GM21786 (cell line): ENCODE results near the gene TIMM23B.
"Not testable (repeated sequence)": the region's sequence is repeated elsewhere in the genome, so short reads cannot be mapped to it uniquely, and the experiment has no call there.

Experiments
- ATAC-seq: cut with Tn5 transposase; IDR thresholded peaks from one replicate; pipeline ENCODE4 v1.9.1; 2021; ENCODE audit not compliant: unreplicated experiment

Gene TIMM23B

DNA sequence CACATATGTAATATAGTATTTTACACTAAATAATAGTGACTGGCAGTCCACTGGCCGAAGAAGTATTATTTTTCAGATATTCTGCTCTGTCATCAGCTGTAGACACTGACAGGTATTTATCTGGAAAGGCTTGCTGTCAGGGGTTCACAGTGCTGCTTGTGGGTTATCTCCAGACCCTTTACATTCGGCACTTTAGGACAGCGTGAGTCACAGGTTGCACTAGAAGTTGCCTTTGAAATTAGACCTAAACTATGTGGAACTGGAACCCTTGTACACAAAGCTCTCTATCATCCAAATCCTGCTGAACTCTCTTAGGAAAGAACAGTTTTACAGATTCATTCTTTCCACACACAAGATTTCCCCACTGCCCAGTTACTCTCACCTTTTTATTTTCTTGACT, 30.2 kb downstream of the TIMM23B start:
- not testable (repeated sequence) for ATAC-seq

DNA sequence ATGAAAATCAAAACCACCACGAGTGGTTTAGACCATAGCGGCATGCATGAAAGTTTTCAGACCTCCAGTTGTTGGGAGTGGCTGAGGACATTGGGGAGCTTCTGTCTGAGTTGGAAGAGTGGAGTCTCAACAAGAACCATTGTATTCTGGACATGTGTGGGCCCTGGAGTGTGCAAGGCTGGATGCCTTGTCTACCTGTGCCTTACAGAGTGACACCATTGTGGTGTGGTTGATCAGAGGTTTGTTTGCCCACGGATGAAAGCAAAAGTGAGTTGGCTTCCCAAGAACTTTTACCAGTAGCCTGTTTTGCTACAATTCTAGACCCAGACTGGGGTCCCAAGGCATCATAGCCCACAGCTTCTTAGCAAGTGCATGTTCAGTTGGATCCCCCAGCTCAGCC, 35.9 kb downstream of the TIMM23B start:
- not testable (repeated sequence) for ATAC-seq

DNA sequence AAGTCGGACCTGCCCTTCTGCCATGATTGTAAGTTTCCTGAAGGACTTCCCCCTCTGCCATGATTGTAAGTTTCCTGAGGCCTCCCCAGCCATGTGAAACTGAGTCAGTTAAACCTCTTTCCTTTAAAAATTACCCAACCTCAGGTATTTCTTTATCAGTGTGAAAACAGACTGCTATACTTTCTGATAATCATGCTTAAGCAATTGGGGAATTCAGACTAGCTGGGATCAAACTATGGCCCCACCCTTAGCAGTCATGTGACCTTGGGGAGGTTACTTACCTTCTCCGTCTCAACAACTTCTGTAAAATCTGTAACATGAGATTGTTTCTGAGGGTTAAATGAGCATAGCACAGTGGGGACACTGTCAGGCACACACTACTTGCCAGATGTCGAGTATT, 45.4 kb downstream of the TIMM23B start:
- not testable (repeated sequence) for ATAC-seq

DNA sequence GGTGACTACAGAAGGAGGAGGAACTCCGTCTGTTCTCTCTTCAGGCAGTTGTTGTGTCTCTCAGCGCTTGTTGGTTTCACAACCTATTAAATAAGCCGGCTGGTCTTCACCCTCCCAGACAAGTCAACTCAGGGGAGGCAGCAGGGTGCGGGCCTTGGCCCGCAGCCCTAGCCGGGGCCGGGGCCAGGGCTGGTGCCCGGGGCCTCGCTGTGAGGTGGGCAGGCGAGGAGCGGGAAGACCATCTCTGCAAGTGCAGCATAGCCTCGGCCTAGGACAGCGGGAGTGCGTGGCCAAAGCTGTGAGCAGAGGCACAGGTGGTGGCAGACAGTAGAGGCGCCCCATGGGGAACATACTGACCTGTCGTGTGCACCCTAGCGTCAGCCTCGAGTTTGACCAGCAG, 46.5 kb downstream of the TIMM23B start, which contains the start of gene AGAP6:
AGAP6 (plus strand) TSS at position 31 of the 400 bp plus-strand sequence; CDS start at position 341, 310 bp downstream.
- ATAC-seq: not testable (repeated sequence)

DNA sequence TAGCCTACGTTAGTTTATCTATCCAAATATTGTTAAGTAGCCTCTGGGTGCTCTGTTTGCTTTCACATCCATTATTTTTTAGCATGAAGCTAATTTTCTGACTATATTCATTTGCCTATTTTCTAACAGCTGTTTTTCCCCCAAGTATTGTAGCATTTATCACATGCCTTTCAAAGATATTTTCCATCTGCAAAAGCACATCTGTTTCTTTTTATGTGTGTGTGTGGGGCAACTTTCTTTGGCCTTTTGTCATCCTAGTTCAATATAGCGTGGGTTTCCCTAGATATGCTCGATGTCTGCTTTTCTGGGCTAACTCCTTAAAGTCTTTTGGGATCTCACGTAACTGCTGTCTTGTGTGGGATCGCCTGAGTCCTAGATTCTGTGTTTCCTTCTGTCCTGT, 53.5 kb downstream of the TIMM23B start:
- ATAC-seq: not testable (repeated sequence)

DNA sequence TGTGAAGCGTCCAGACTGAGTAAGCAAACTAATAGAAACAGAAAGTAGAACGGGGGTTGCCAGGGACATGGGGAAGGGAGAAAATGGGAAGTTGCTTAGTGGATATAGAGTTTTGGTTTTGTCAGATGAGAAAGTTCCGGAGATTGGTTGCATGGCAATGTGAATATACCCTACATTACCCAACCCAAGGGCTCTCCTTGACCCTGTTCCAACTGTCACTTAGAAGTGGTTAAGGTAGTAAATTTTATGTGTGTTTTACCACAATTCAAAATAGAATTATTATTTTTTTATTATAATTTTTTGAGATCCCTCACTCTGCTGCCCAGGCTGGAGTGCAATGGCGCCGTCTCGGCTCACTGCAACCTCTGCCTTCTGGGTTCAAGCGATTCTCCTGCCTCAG, 72.2 kb downstream of the TIMM23B start:
- ATAC-seq: not testable (repeated sequence)

DNA sequence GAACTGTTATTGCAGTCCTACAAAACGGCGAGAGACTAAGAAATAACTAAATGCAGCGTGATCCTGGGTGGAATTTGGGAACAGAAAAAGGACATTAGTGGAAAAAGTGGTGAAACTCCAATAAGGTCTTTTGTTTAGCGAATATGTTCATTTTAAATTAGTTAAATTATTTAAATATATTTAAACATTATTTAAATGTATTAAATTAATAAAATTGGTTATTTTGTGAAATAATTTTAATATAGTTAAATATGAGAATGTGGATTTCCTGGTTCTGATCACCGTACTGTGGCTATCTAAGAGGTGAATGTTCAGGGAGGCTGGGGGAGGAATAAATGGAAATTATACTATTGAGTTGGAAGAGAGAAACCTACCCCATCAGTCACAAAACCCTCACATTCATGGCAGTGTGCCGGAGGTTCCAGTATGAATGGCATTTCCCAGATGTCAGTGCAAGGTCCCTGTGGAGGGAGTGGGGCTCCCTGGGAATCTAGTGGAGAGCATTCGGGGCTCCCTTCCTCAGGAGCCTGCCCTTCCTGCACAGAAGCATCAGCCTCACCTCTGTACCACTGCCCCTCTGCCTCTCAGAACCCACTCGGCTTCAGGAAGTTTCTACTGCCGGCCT, 73.9 kb downstream of the TIMM23B start:
- ATAC-seq: not testable (repeated sequence)

DNA sequence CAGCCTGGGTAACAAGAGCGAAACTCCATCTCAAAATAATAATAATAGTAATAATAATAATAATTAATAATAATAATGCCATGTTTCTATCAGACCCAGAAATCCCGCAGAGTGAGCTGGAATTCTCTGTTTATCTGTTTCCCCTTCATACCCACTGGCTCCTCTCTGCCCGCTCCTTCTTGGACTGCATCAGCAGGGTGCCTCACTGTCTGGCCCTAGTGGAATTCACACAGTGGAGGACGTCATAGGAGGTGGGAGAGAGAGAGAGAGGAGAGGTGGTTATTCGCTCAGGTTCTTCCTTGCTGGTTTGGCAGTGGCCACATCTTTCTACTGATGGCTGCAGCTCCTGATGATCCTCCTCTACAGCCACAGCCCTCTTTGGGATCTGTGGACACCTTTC, 75.1 kb downstream of the TIMM23B start:
- ATAC-seq: not testable (repeated sequence)

DNA sequence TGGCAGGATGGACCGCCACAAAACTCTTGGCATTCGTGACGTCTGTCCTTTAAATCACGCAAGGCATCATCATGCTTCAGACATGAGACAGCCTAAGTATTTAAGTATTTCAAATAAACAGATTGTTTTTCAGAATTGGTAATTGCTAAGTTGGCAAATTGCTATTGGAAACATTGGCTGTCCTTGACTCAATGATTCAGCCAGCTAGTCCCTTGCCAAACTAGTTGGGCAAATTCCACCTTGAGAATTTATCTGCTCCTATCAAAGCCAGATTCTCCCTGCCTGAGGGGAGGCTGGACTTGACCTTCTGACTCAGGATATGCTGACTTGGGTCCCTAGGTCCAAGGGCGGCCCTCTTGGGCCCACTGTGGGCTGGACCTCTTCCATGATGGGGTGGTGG, 75.8 kb downstream of the TIMM23B start:
- ATAC-seq: not testable (repeated sequence)

DNA sequence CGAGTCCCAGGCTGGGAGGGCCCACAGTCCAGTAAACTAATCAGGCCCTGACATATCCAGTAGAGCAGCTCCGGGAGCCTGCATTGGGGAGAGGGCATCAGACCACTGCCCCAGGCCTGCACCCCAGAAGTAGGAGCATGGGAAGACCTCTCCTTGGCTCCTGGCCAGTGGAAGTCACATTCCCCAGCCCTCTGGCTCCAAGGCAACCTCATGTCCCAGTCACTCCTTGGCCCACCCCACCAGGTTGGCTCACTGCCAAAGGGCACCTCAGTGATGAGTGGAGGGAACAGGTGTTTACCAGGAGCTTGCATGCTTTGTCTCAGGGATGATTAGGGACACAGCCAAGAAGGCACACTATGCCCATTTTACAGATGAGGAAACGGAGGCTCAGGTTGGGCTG, 77.4 kb downstream of the TIMM23B start:
- not testable (repeated sequence) for ATAC-seq

DNA sequence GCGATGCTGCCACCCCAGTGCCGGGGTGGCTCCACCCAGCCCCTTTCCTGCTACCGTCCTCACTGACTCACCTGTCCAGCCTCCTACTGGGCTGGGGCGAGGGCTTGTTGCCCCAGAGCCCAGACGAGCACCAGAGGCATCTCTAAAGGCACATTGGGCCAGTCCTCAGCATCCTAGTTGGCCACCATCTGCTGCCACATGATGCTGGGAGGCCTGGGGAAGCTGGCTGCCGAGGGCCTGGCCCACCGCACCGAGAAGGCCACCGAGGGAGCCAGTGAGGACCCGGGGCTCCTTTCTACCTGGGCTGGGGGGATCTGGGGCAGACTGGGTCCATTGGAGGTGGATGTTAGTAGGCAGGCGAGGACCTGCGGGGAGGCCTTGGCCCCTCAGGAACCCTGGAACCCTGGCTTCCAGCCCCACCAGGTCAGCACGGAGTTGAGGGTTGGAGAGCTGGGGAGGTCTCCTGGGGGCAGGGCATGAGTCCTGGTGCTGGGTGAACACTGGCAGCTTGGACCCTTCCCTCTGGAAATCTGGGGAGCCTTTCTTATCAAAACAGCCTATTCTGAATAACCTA, 78.7 kb downstream of the TIMM23B start:
- ATAC-seq: not testable (repeated sequence)

DNA sequence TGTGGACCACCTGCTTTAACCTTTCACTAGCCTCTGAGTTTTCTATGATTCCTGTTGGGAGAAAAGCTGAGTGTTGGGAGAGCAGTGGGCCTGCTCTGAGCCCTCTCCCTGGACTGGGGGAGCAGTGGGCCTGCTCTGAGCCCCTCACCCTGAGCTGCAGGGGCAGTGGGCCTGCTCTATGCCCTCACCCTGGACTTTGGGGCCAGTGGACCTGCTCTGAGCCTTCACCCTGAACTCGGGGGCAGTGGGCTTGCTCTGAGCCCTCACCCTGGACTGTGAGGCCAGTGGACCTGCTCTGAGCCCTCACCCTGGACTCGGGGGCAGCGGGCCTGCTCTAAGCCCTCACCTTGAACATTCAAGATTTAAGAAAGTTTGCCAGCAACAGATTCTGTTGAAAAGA, 79.8 kb downstream of the TIMM23B start:
- no peak for ATAC-seq
